Liver (tissue), 3 donors: ENCODE results near the gene LRRC10.

Source experiments
- CTCF ChIP-seq: fragments of 150-350 bp; IDR thresholded peaks from 2 replicates; pipeline ENCODE4 v1.5.1; 2017; ENCODE audit warnings: improper control_type of control experiment, low read depth, low read length; ENCODE audit not compliant: missing input control
- EGR1 ChIP-seq, 2 donors: IDR thresholded peaks; 2 replicates each; pipeline ENCODE4 v1.6.1; 2016 to 2018; ENCODE audit warnings: antibody characterized with exemption in 2 of 2, low read depth in 2 of 2
- HNF4G ChIP-seq: IDR thresholded peaks from 2 replicates; pipeline ENCODE4 v1.6.1; 2016; ENCODE audit warnings: antibody characterized with exemption
- JUND ChIP-seq, 2 donors: IDR thresholded peaks; 2 replicates each; pipeline ENCODE4 v1.6.1; 2016; ENCODE audit warnings: antibody characterized with exemption in 2 of 2
- RAD21 ChIP-seq, 2 donors: IDR thresholded peaks; 2 replicates each; pipeline ENCODE4 v1.6.1; 2016; ENCODE audit warnings: antibody characterized with exemption in 2 of 2, mild to moderate bottlenecking in 2 of 2
- REST ChIP-seq: IDR thresholded peaks from 2 replicates; pipeline ENCODE4 v1.6.1; 2016; ENCODE audit warnings: antibody characterized with exemption, mild to moderate bottlenecking
- RXRA ChIP-seq, 2 donors: IDR thresholded peaks; 2 replicates each; pipeline ENCODE4 v1.6.1; 2017 to 2018; ENCODE audit warnings: antibody characterized with exemption in 2 of 2, mild to moderate bottlenecking in 1 of 2
- SP1 ChIP-seq: IDR thresholded peaks from 2 replicates; pipeline ENCODE4 v1.6.1; 2018; ENCODE audit warnings: antibody characterized with exemption, mild to moderate bottlenecking
- TAF1 ChIP-seq: conservative IDR thresholded peaks from 2 replicates; pipeline ENCODE4 v1.6.1; 2016; ENCODE audit warnings: antibody characterized with exemption, mild to moderate bottlenecking
- YY1 ChIP-seq: IDR thresholded peaks from 2 replicates; pipeline ENCODE4 v1.6.1; 2016; ENCODE audit warnings: antibody characterized with exemption, mild to moderate bottlenecking
- TF ChIP-seq, protein P1 (sequence below): IDR thresholded peaks from 2 replicates; pipeline ENCODE4 v1.6.1; 2016; ENCODE audit warnings: antibody characterized with exemption
- donor health status: healthy.
- donor health status: healthy.

DNA sequence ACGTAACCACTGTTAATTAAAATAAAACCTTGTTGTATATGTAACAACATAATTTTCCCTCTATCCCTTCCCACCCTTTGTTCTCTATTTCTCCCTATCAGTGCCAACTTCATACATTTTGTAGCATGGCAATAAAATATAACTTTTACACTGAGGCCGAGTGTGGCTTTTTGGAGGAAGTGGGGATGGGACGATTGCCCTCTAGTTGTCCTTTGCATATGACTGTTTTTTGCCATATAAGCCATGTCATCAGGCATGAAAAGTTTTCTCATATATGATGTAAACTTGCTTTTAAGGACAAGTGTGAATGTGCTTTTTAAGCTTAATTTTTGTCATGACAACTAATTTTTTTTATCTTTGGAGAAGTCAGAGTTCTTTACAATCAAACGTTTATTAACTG, 31.7 kb downstream of the LRRC10 start:
- TF ChIP-seq CTCF (no peak), JUND (IDR thresholded peaks at IDR 0.05) (no peak), REST (no peak), EGR1 (IDR thresholded peaks at IDR 0.05; ENCODE audit: low read depth in 2 of 2) (no peak), SP1 (no peak), HNF4G (no peak), RAD21 (IDR thresholded peaks at IDR 0.05) (no peak), YY1 (no peak), RXRA (IDR thresholded peaks at IDR 0.05) (no peak), TAF1 (no peak)
- TF ChIP-seq, protein P1, sequence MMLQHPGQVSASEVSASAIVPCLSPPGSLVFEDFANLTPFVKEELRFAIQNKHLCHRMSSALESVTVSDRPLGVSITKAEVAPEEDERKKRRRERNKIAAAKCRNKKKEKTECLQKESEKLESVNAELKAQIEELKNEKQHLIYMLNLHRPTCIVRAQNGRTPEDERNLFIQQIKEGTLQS, result no peak
